ENCODE measurements around the gene LDB1.

The LDB1 gene

GRCh38 chr10:102135956-102136526 lies 15.9 kb upstream of the LDB1 start:
- no peak for DNase-seq (ENCODE audit: low read depth in 2 of 2)

GRCh38 chr10:102134416-102134815 lies 14.2 kb upstream of the LDB1 start:
- no peak for DNase-seq (ENCODE audit: low read depth in 2 of 2)

- DNase-seq (ENCODE audit: low read depth in 2 of 2) = peak in 1 of 2 donors; percentile 58
Measured at GRCh38 chr10:102133373-102134195, 13.4 kb upstream of the LDB1 start.

GRCh38 chr10:102132563-102133372 lies 12.6 kb upstream of the LDB1 start, which contains the start of gene PPRC1:
PPRC1 (plus strand) TSS chr10:102133040; CDS start chr10:102133069, 29 bp downstream.
- DNase-seq (ENCODE audit: low read depth in 2 of 2) = peak; percentile 88 to 92

- no peak for DNase-seq (ENCODE audit: low read depth in 2 of 2)
Measured at GRCh38 chr10:102132193-102132562, 12.0 kb upstream of the LDB1 start.

GRCh38 chr10:102131286-102132170 lies 11.4 kb upstream of the LDB1 start:
- DNase-seq (ENCODE audit: low read depth in 2 of 2) = no peak

- no peak for DNase-seq (ENCODE audit: low read depth in 2 of 2)
Measured at GRCh38 chr10:102123223-102123622, 3.1 kb upstream of the LDB1 start.

- DNase-seq (ENCODE audit: low read depth in 2 of 2) = no peak
Measured at GRCh38 chr10:102122450-102122849, 2.3 kb upstream of the LDB1 start.

- DNase-seq (ENCODE audit: low read depth in 2 of 2) = no peak
Measured at GRCh38 chr10:102121739-102122372, 1.7 kb upstream of the LDB1 start.

GRCh38 chr10:102120991-102121738 lies 997 bp upstream of the LDB1 start:
- no peak for DNase-seq (ENCODE audit: low read depth in 2 of 2)

GRCh38 chr10:102119417-102120141 lies 589 bp downstream of the LDB1 start:
- DNase-seq (ENCODE audit: low read depth in 2 of 2) = no peak

GRCh38 chr10:102118867-102119266 lies 1.3 kb downstream of the LDB1 start:
- DNase-seq (ENCODE audit: low read depth in 2 of 2) = no peak

- DNase-seq (ENCODE audit: low read depth in 2 of 2) = peak in 1 of 2 donors; percentile 19
Measured at GRCh38 chr10:102117391-102118159, 2.6 kb downstream of the LDB1 start.

- DNase-seq (ENCODE audit: low read depth in 2 of 2) = no peak
Measured at GRCh38 chr10:102116656-102117055, 3.5 kb downstream of the LDB1 start.

GRCh38 chr10:102115775-102116174 lies 4.4 kb downstream of the LDB1 start:
- DNase-seq (ENCODE audit: low read depth in 2 of 2) = no peak

GRCh38 chr10:102114861-102115618 lies 5.1 kb downstream of the LDB1 start:
- DNase-seq (ENCODE audit: low read depth in 2 of 2) = peak; percentile 61 to 88

- DNase-seq (ENCODE audit: low read depth in 2 of 2) = no peak
Measured at GRCh38 chr10:102113956-102114857, 6.0 kb downstream of the LDB1 start.
